NCI-H345 (cell line): ENCODE results near the gene TNK2.
"Not testable (repeated sequence)": the region's sequence is repeated elsewhere in the genome, so short reads cannot be mapped to it uniquely, and the experiment has no call there.

Experiments
- DNase-seq: peaks from one replicate; lab custom pipeline; 2025; lab: John Stamatoyannopoulos, UW

Gene TNK2

GRCh38 chr3:195907934-195908693 is at the start of gene TNK2:
TNK2 (minus strand) TSS chr3:195908551; CDS start chr3:195888588, 19,963 bp downstream.
- peak; percentile 83 for DNase-seq

GRCh38 chr3:195956577-195956976 is 48.2 kb upstream of the TNK2 start:
- no peak for DNase-seq

GRCh38 chr3:195955416-195955841 is 47.1 kb upstream of the TNK2 start:
- DNase-seq, result not testable (repeated sequence)

GRCh38 chr3:195954752-195955119 is 46.4 kb upstream of the TNK2 start:
- DNase-seq, result not testable (repeated sequence)

GRCh38 chr3:195954052-195954751 is 45.9 kb upstream of the TNK2 start:
- DNase-seq, result not testable (repeated sequence)

- not testable (repeated sequence) for DNase-seq
Observed at GRCh38 chr3:195952590-195952989, 44.2 kb upstream of the TNK2 start.

- DNase-seq, result not testable (repeated sequence)
Observed at GRCh38 chr3:195951443-195952177, 43.3 kb upstream of the TNK2 start.

- DNase-seq, result not testable (repeated sequence)
Observed at GRCh38 chr3:195950731-195951130, 42.4 kb upstream of the TNK2 start.

- DNase-seq, result not testable (repeated sequence)
Observed at GRCh38 chr3:195950164-195950563, 41.8 kb upstream of the TNK2 start.

GRCh38 chr3:195946910-195947699 is 38.8 kb upstream of the TNK2 start:
- not testable (repeated sequence) for DNase-seq

- DNase-seq, result not testable (repeated sequence)
Observed at GRCh38 chr3:195941265-195941815, 33.0 kb upstream of the TNK2 start.

- not testable (repeated sequence) for DNase-seq
Observed at GRCh38 chr3:195940806-195941205, 32.5 kb upstream of the TNK2 start.

GRCh38 chr3:195939526-195940470 is 31.4 kb upstream of the TNK2 start:
- not testable (repeated sequence) for DNase-seq

- DNase-seq, result not testable (repeated sequence)
Observed at GRCh38 chr3:195933044-195933430, 24.7 kb upstream of the TNK2 start.

- DNase-seq, result no peak
Observed at GRCh38 chr3:195932418-195933043, 24.2 kb upstream of the TNK2 start.

GRCh38 chr3:195931582-195932273 is 23.4 kb upstream of the TNK2 start:
- DNase-seq, result no peak

GRCh38 chr3:195929452-195929851 is 21.1 kb upstream of the TNK2 start:
- DNase-seq, result no peak

- DNase-seq, result no peak
Observed at GRCh38 chr3:195921334-195921791, 13.0 kb upstream of the TNK2 start.

GRCh38 chr3:195918176-195918575 is 9.8 kb upstream of the TNK2 start:
- DNase-seq, result no peak
